Neuronal stem cell (in vitro differentiated cells): ENCODE measurements around the gene RGS11.
A peak's percentile ranks its signal among the peaks of the same experiment; 100 is the strongest.

Experiments used
- DNase-seq: peaks from one replicate; pipeline ENCODE4 v3.0.0-alpha.2; 2013; ENCODE audit warnings: low spot score
- H2AFZ ChIP-seq: one replicate; pipeline ENCODE4 v1.6.1; 2013; ENCODE audit warnings: mild to moderate bottlenecking, low read length, inconsistent platforms
- H2AK5ac ChIP-seq: 2 replicates; pipeline ENCODE4 v1.6.1; 2013; ENCODE audit warnings: low read depth, mild to moderate bottlenecking, inconsistent platforms, low read length, moderate library complexity, mixed read lengths
- H2BK120ac ChIP-seq: 2 replicates; pipeline ENCODE4 v1.6.1; 2013; ENCODE audit warnings: low read depth, mild to moderate bottlenecking, inconsistent platforms, low read length, moderate library complexity, mixed read lengths
- H2BK12ac ChIP-seq: one replicate; pipeline ENCODE4 v1.6.1; 2013; ENCODE audit warnings: low read length, inconsistent platforms
- H2BK15ac ChIP-seq: 2 replicates; pipeline ENCODE4 v1.6.1; 2013; ENCODE audit warnings: mild to moderate bottlenecking, low read length, inconsistent platforms, mixed read lengths
- H2BK5ac ChIP-seq: one replicate; pipeline ENCODE4 v1.6.1; 2013; ENCODE audit warnings: inconsistent platforms, mild to moderate bottlenecking, low read length, moderate library complexity
- H3K14ac ChIP-seq: one replicate; pipeline ENCODE4 v1.6.1; 2013; ENCODE audit warnings: low read length, inconsistent platforms
- H3K18ac ChIP-seq: 2 replicates; pipeline ENCODE4 v1.6.1; 2013; ENCODE audit warnings: low read length, inconsistent platforms
- H3K23ac ChIP-seq: 2 replicates; pipeline ENCODE4 v1.6.1; 2013; ENCODE audit warnings: low read depth, mild to moderate bottlenecking, mixed read lengths, low read length, inconsistent platforms; ENCODE audit not compliant: poor library complexity
- H3K27ac ChIP-seq: replicated peaks from 3 replicates; pipeline ENCODE4 v1.5.1; 2013; ENCODE audit warnings: low read length, inconsistent platforms
- H3K27me3 ChIP-seq, 3 experiments: 2 replicates each; pipeline ENCODE4 v1.6.1; 2013; ENCODE audit warnings: low read length in 3 of 3, mild to moderate bottlenecking in 2 of 3, inconsistent platforms in 1 of 3, low read depth in 1 of 3, mixed read lengths in 1 of 3, moderate library complexity in 1 of 3; ENCODE audit not compliant: control insufficient read depth in 3 of 3, insufficient read depth in 3 of 3
- H3K36me3 ChIP-seq, 2 donors: replicated peaks in 1 of 2; 2 replicates each; pipeline ENCODE4 v1.6.1; 2013; ENCODE audit warnings: low read length in 2 of 2; ENCODE audit not compliant: control insufficient read depth in 2 of 2, insufficient read depth in 2 of 2
- H3K4ac ChIP-seq: 2 replicates; pipeline ENCODE4 v1.6.1; 2013; ENCODE audit warnings: inconsistent platforms, mild to moderate bottlenecking, low read length, moderate library complexity
- H3K4me1 ChIP-seq, 2 donors: 1 replicate in 1 of 2; 2 replicates in 1 of 2; pipeline ENCODE4 v1.6.1; 2013; ENCODE audit warnings: low read length in 2 of 2, low read depth in 1 of 2; ENCODE audit not compliant: control insufficient read depth in 2 of 2, insufficient read depth in 1 of 2
- H3K4me2 ChIP-seq: one replicate; pipeline ENCODE4 v1.6.1; 2013; ENCODE audit warnings: mild to moderate bottlenecking, low read length, inconsistent platforms; ENCODE audit not compliant: insufficient read depth, poor library complexity, severe bottlenecking
- H3K4me3 ChIP-seq, 2 donors: 2 replicates each; pipeline ENCODE4 v1.5.1; 2013; ENCODE audit warnings: low read length in 2 of 2, mild to moderate bottlenecking in 2 of 2, inconsistent platforms in 1 of 2, moderate library complexity in 1 of 2
- H3K79me1 ChIP-seq: one replicate; pipeline ENCODE4 v1.6.1; 2013; ENCODE audit warnings: low read depth, mild to moderate bottlenecking, inconsistent platforms, low read length, moderate library complexity
- H3K9ac ChIP-seq: one replicate; pipeline ENCODE4 v1.6.1; 2013; ENCODE audit warnings: mild to moderate bottlenecking, low read depth, low read length, inconsistent platforms; ENCODE audit not compliant: poor library complexity
- H3K9me3 ChIP-seq, 2 donors: replicated peaks in 1 of 2; 2 replicates each; pipeline versions ENCODE3 to v1.6.1; 2013; ENCODE audit warnings: low read length in 2 of 2, mild to moderate bottlenecking in 2 of 2, inconsistent platforms in 1 of 2, low read depth in 1 of 2, mixed read lengths in 1 of 2, moderate library complexity in 1 of 2; ENCODE audit not compliant: control insufficient read depth in 2 of 2, insufficient read depth in 1 of 2
- H4K8ac ChIP-seq: one replicate; pipeline ENCODE4 v1.6.1; 2013; ENCODE audit warnings: low read depth, mild to moderate bottlenecking, inconsistent platforms, low read length, moderate library complexity
- H4K91ac ChIP-seq: one replicate; pipeline ENCODE4 v1.6.1; 2013; ENCODE audit warnings: low read length, low read depth, mild to moderate bottlenecking, inconsistent platforms; ENCODE audit not compliant: poor library complexity
- WGBS, 2 donors: extraction: QIAGEN DNeasy Blood & Tissue Kit; methylation state at CpG; one replicate each; pipeline ENCODE4 v1.1.7; 2013; ENCODE audit warnings: missing lambda C conversion rate in 2 of 2, mixed read lengths in 1 of 2; ENCODE audit not compliant: insufficient read length in 2 of 2, insufficient replicate concordance in 1 of 2; ENCODE audit errors: extremely low coverage in 2 of 2; 5-methylcytosine and 5-hydroxymethylcytosine counted together

The RGS11 gene

DNA sequence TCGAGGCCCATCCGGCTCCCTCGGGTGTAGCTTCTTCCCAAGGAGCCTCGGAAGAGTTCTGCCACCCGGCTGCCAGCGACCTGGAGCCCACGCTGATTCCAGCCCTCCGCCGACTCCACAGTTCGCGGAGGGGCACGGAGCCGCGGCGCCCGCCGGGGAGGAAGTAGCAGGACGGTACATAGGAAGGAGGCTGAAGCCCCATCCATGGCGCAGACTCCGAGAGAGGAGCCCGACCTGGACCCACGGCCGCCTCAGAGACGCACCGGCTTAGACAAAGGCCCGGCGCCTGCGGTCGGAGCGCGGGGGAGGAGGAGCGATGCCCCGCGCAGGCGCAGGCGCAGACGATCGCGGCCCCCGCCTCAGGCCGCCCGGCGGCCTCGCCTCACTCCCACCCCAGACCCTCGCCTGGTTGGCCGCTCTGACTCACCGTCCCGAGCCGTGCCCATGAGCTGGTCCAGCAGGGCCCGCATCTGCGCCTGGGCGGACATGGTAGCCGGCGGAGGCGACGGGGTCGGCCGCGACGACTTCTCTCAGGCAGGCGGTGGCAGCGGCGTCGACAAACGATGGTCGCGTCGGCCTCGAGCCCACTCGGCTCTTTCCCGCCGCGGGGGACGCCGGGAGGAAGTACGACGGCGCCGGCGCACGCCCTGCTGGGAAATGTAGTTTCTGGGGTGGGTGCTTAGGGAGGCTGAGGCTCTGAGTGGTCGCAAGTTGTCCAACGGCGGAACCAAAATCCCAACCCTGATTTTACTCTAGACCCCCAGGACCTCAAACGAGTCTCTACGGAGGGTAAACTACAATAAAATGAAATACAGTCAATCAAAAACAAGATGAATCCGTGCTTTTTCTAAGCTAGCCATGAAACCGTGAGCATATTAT lies 46.7 kb downstream of the RGS11 start, which contains the start of gene LUC7L:
Gene LUC7L (minus strand): TSS at position 598 of the 879 bp plus-strand sequence. CDS start 110 bp downstream, at position 488.
- Histone ChIP-seq H3K18ac (peak within 1 kb of the TSS; percentile 100), H2BK15ac (peak within 1 kb of the TSS; percentile 91), H3K4me2 (peak within 1 kb of the TSS; percentile 80), H3K4me1 (peaks cover 2 to 9% of the 10 kb centered on the region in 2 donors), H2BK12ac (no peak within 1 kb of the TSS), H2BK120ac (no peak within 1 kb of the TSS), H3K9ac (peak within 1 kb of the TSS; percentile 100), H4K91ac (peak within 1 kb of the TSS; percentile 87), H2AK5ac (peak within 1 kb of the TSS; percentile 48), H3K4me3 (peak within 1 kb of the TSS; percentile 66 to 98), H3K27me3 (no peaks in the 10 kb centered on the region), H3K23ac (peak within 1 kb of the TSS; percentile 99), H2BK5ac (peak within 1 kb of the TSS; percentile 95), H3K9me3 (no peaks in the 10 kb centered on the region), H3K14ac (peak within 1 kb of the TSS; percentile 100), H3K79me1 (peaks cover 1% of the 10 kb centered on the region), H3K4ac (peak within 1 kb of the TSS; percentile 77), H3K27ac (peak within 1 kb of the TSS; percentile 95), H2AFZ (peak within 1 kb of the TSS; percentile 98), H3K36me3 (peaks cover 18 to 38% of the 10 kb centered on the region in 2 donors), H4K8ac (no peak within 1 kb of the TSS)
- DNase-seq: peak; percentile 91
- WGBS, 2 donors: no CpG with 5 or more reads among the region's 88 CpGs

DNA sequence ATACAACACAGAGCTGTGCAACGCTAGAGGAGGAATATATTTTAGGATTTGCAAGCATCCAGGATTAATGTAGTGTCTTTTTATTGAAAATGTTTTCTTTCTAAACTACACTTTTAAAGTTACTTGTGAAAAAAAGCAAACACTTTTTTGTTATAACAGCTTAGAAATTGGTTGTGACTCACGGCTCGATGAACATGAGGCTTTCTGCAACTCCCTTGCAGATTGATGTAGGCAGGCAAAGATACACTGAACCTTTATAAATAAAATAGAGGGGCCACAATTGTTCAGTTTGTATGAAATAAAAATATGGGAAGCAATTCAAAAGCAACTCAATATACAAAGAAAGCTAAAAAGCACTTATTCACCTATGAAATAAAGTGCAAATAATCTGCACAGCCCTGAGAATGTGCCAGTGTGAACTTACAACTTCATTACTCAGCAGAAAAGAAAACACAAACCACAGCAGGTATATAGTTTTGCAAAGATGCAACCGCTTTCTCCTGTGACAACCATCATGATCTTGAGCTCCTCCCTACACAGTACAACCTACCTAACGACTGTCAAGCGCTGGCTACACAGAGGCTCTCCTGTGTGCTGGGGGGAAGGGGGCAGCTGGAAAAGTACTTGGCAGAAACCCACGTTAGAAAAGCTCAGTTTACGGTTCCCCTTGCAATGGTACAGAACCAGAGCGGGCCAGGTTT lies 47.4 kb downstream of the RGS11 start:
- no peaks in the 10 kb centered on the region for H3K27me3 ChIP-seq
- peak overlapping the region; percentile 48 for H2AK5ac ChIP-seq
- H3K9me3 ChIP-seq: no peaks in the 10 kb centered on the region
- peak overlapping the region; percentile 66 to 98 for H3K4me3 ChIP-seq
- peaks cover 1% of the 10 kb centered on the region for H3K79me1 ChIP-seq
- peak overlapping the region; percentile 95 for H3K27ac ChIP-seq
- H3K23ac ChIP-seq: no peak overlapping the region
- DNase-seq: no peak
- H2BK120ac ChIP-seq: no peak overlapping the region
- peak overlapping the region; percentile 95 for H2BK5ac ChIP-seq
- H3K4me1 ChIP-seq: peaks cover 2 to 9% of the 10 kb centered on the region in 2 donors
- no peak overlapping the region for H4K8ac ChIP-seq
- H4K91ac ChIP-seq: no peak overlapping the region
- H2BK12ac ChIP-seq: no peak overlapping the region
- no CpG with 5 or more reads among the region's 9 CpGs for WGBS, 2 donors
- peaks cover 19 to 46% of the 10 kb centered on the region in 2 donors for H3K36me3 ChIP-seq
- H3K14ac ChIP-seq: no peak overlapping the region
- no peak overlapping the region for H2BK15ac ChIP-seq
- H3K4ac ChIP-seq: peak overlapping the region; percentile 77
- peak overlapping the region; percentile 80 for H3K4me2 ChIP-seq
- peak overlapping the region; percentile 99 for H3K9ac ChIP-seq
- H3K18ac ChIP-seq: peak overlapping the region; percentile 100
- peak overlapping the region; percentile 98 for H2AFZ ChIP-seq

DNA sequence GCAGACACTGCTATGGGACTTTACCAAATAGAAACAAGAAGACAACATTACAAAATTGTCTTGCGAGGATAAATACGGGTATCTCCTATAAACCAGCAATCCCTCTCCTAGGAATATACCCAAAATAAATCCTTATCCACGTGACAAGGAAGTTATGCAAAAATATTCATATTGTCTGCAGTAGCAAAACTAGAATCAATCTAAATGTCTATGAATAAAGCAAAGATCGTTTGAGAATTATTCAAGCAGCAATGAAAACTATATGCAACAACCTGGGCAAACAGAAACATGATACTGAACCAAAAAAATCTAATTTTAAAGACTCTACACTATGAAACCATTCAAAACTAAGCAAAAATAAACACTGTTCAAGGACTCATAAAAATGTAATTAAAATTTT lies 55.7 kb downstream of the RGS11 start:
- no peak for DNase-seq
- Histone ChIP-seq H2AFZ (no peak overlapping the region), H3K27ac (no peak overlapping the region), H2BK5ac (no peak overlapping the region), H3K14ac (no peak overlapping the region), H3K79me1 (peaks cover 4% of the 10 kb centered on the region), H4K8ac (no peak overlapping the region), H2BK15ac (no peak overlapping the region), H2BK12ac (no peak overlapping the region), H3K9ac (no peak overlapping the region), H3K23ac (no peak overlapping the region), H3K27me3 (no peaks in the 10 kb centered on the region), H3K36me3 (peaks cover 37 to 97% of the 10 kb centered on the region in 2 donors), H3K18ac (no peak overlapping the region), H4K91ac (no peak overlapping the region), H2AK5ac (no peak overlapping the region), H3K4me2 (no peak overlapping the region), H3K4ac (no peak overlapping the region), H3K4me3 (no peak overlapping the region), H3K4me1 (no peaks in the 10 kb centered on the region), H2BK120ac (no peak overlapping the region), H3K9me3 (no peaks in the 10 kb centered on the region)
- no CpG with 5 or more reads among the region's 4 CpGs for WGBS, 2 donors
